Activated naive CD4-positive, alpha-beta T cell (primary cell): ENCODE results near the gene ZNF587.
A peak's percentile ranks its signal among the peaks of the same experiment; 100 is the strongest.
"Not testable (repeated sequence)": the region's sequence is repeated elsewhere in the genome, so short reads cannot be mapped to it uniquely, and the experiment has no call there.

Experiments used
- DNase-seq, 4 experiments: peaks; one replicate each; lab custom pipeline; 2025; lab: John Stamatoyannopoulos, UW

The ZNF587 gene

DNA sequence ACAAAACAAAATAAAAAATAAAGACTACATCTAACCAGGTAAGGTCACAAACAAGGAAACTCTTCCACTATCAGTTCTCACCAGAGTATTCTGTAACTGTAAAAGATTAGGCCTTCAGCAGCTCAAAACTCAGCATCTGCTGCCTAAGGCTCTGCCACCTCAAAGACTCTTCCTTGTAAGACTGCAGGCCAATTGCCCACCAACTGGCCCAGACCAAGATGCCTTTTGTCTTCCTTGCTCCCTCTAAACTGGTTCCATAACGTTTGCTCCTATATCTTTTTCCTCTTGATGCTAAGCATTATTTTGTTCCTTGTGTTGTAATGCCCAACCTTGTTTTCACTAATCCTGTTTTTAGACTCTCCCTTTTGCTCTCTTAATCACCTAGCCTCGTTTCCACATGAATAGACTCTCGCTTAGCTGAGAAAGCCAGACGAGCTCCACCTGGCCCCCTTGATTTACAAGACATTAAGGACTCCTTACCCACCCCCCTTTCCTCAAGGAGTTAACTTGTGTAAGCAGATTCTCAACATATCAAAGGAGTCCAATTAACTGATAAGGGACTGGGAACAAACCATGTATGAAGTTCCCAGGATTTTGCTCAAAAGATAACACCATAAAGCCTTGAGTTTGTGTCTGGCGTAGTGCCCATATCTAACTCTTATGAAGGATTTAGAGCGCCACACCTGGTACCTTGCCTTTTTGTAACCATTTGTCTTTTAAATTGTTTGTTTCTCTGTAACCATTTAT is 37.7 kb downstream of the ZNF587 start:
- DNase-seq, result no peak

DNA sequence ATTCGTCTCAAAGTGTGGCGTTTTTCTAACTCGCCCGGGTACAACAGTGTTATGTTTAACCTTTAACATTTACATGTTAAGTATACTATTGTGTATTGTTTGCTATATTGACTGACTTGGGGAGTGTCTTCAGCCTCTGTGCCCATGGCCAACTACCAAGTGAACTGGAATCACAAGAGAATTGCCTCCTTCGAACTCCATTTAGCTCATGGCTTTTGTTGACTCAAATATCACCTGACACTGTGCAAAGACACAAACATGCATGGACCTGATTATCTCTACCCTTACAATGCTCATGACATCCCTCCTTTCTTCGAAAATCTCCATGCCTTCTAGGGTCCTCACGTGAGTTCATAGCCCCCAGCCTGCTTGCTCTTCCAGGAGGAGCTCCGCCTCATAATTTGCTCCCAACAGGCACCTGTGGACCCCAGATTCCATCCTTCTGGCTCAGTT is 38.5 kb downstream of the ZNF587 start:
- DNase-seq, result no peak

- peak; percentile 41 to 78 (median 64) for DNase-seq
These were observed 39.0 kb downstream of the ZNF587 start, which contains the start of gene ZNF814 for GRCh38 chr19:57888560-57889231. ZNF814 (minus strand) TSS chr19:57889037; CDS start chr19:57888802, 235 bp downstream.

DNA sequence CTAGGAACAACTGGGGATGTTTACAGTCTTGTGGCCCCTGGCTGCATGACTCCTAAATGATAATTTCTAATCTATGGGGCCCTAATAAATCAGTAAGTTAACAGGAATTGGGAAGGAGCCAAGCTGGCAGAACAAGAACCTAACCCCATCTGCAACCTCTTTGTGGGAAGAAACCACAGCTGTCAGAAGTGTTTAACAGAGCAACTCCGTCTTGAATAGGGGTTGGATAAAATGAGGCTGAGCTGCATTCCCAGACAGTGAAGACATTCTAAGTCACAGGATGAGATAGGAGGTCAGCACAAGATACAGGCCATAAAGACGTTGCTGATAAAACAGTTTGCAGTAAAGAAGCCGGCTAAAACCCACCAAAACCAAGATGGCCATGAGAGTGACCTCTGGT is 41.0 kb downstream of the ZNF587 start:
- not testable (repeated sequence) for DNase-seq

GRCh38 chr19:57900311-57900710 is 50.7 kb downstream of the ZNF587 start:
- no peak for DNase-seq

- DNase-seq, result no peak
These were observed 54.0 kb downstream of the ZNF587 start for GRCh38 chr19:57903618-57904184.

- DNase-seq, result no peak
These were observed 55.6 kb downstream of the ZNF587 start for GRCh38 chr19:57905258-57905657.

DNA sequence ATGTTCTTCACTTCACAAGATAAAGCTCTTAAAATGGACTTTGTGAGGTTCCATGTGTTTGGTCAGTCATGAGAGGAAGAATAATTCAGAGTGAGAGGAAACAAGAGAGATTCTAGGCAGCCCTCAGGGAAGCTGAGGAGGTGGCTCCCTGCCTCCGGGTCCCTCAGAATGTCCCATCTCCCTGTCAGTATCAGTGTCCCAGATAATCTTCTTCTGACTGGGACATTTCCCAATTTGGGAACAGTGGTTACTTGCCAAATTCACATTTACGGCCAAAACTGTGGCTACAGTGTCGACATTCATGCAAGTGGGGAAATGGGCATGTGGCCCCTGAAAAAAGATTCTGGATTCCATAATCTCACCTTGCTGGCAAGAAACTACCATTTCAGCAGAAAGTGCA is 57.7 kb downstream of the ZNF587 start:
- DNase-seq, result no peak

GRCh38 chr19:57914531-57914930 is 64.9 kb downstream of the ZNF587 start:
- DNase-seq, result no peak
